ENCODE data around the gene GRIN1.

GRIN1 gene

GRCh38 chr9:137139468-137140150 is 655 bp downstream of the GRIN1 start:
- Histone ChIP-seq H2AFZ (ENCODE audit: low read length) (no peak overlapping the region), H3K27ac (ENCODE audit: low read depth, low read length, poor library complexity, severe bottlenecking) (no peak overlapping the region), H3K9ac (ENCODE audit: low read length) (no peak overlapping the region), H3K4me1 (ENCODE audit: insufficient read depth, low read length, severe bottlenecking) (no peaks in the 10 kb centered on the region), H3K9me2 (ENCODE audit: low read depth, low read length) (no peaks in the 10 kb centered on the region), H3K4me2 (ENCODE audit: low read length) (no peak overlapping the region), H3K4me3 (ENCODE audit: low read depth, low read length, poor library complexity, severe bottlenecking) (no peak overlapping the region), H3K79me2 (ENCODE audit: insufficient read depth, low read length) (no peaks in the 10 kb centered on the region), H3K36me3 (ENCODE audit: insufficient read depth, low read length) (no peaks in the 10 kb centered on the region), H3K27me3 (ENCODE audit: insufficient read depth, low read length) (0 out of 2 replicates have a peak, but pooled peaks cover 7% of the 10 kb centered on the region), H3K9me3 (ENCODE audit: low read length) (no peaks in the 10 kb centered on the region), H3F3A (ENCODE audit: insufficient read depth, low read length) (no peaks in the 10 kb centered on the region), H4K20me1 (ENCODE audit: insufficient read depth, low read length) (no peaks in the 10 kb centered on the region)
- TF ChIP-seq EZH2 (IDR thresholded peaks at IDR 0.05; ENCODE audit: borderline replicate concordance, low read length): no peak
- TF ChIP-seq CTCF (IDR thresholded peaks at IDR 0.05; ENCODE audit: low read length): no peak

DNA sequence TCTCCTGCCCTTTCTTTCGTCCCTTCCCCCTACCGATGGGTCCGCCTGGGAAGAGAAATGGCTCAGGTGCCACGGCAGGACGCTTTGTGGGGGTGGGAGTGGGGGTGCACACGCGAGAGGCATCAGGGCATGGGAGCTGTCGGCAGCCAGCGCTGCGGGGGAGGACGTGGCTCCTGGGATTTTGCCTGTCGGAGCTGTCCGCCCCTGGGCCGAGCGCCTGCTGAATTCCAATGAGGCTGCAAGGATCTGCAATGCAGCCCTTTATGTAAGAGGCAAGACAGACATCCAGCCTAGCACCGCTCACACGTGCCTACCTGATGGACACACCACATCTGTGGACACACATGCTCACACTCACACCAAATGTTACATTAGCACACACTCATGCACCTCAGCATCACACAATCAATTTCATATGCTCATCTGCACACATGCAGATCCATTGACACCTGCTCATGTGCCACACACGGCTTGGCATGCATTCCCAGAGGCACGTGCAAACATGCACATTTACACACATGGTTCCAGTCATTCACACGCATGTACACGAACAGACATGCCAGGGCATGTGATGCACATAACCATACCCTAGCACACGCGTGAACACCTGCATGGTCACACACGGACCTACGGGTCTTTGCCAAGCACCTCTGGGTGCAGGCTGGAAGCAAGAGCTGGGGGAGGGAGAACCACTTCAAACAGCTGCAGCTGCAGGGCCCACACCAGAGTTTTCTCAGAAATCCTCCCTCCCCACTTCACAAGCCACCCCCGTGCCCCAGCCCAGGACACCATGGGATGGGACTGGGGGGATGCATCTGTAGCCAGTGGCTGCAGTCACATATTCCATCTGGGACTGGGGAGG is 1.4 kb downstream of the GRIN1 start:
- H3K79me2 ChIP-seq (ENCODE audit: insufficient read depth, low read length): no peaks in the 10 kb centered on the region
- no peak overlapping the region for H3K27ac ChIP-seq (ENCODE audit: low read depth, low read length, poor library complexity, severe bottlenecking)
- H4K20me1 ChIP-seq (ENCODE audit: insufficient read depth, low read length): no peaks in the 10 kb centered on the region
- no peak overlapping the region for H3K9ac ChIP-seq (ENCODE audit: low read length)
- no peaks in the 10 kb centered on the region for H3K9me2 ChIP-seq (ENCODE audit: low read depth, low read length)
- H3F3A ChIP-seq (ENCODE audit: insufficient read depth, low read length): no peaks in the 10 kb centered on the region
- TF ChIP-seq CTCF (IDR thresholded peaks at IDR 0.05; ENCODE audit: low read length) (no peak), EZH2 (IDR thresholded peaks at IDR 0.05; ENCODE audit: borderline replicate concordance, low read length) (no peak)
- H3K4me3 ChIP-seq (ENCODE audit: low read depth, low read length, poor library complexity, severe bottlenecking): no peak overlapping the region
- H3K36me3 ChIP-seq (ENCODE audit: insufficient read depth, low read length): no peaks in the 10 kb centered on the region
- no peak overlapping the region for H3K4me2 ChIP-seq (ENCODE audit: low read length)
- no peaks in the 10 kb centered on the region for H3K4me1 ChIP-seq (ENCODE audit: insufficient read depth, low read length, severe bottlenecking)
- no peaks in the 10 kb centered on the region for H3K9me3 ChIP-seq (ENCODE audit: low read length)
- H2AFZ ChIP-seq (ENCODE audit: low read length): no peak overlapping the region
- 0 out of 2 replicates have a peak, but pooled peaks cover 7% of the 10 kb centered on the region for H3K27me3 ChIP-seq (ENCODE audit: insufficient read depth, low read length)

GRCh38 chr9:137141050-137141810 is 2.3 kb downstream of the GRIN1 start:
- Histone ChIP-seq H3K79me2 (ENCODE audit: insufficient read depth, low read length) (no peaks in the 10 kb centered on the region), H3F3A (ENCODE audit: insufficient read depth, low read length) (no peaks in the 10 kb centered on the region), H2AFZ (ENCODE audit: low read length) (no peak overlapping the region), H3K9ac (ENCODE audit: low read length) (no peak overlapping the region), H3K27ac (ENCODE audit: low read depth, low read length, poor library complexity, severe bottlenecking) (no peak overlapping the region), H3K4me1 (ENCODE audit: insufficient read depth, low read length, severe bottlenecking) (no peaks in the 10 kb centered on the region), H3K36me3 (ENCODE audit: insufficient read depth, low read length) (no peaks in the 10 kb centered on the region), H3K9me2 (ENCODE audit: low read depth, low read length) (no peaks in the 10 kb centered on the region), H3K4me2 (ENCODE audit: low read length) (no peak overlapping the region), H3K4me3 (ENCODE audit: low read depth, low read length, poor library complexity, severe bottlenecking) (no peak overlapping the region), H3K9me3 (ENCODE audit: low read length) (no peaks in the 10 kb centered on the region), H3K27me3 (ENCODE audit: insufficient read depth, low read length) (0 out of 2 replicates have a peak, but pooled peaks cover 7% of the 10 kb centered on the region), H4K20me1 (ENCODE audit: insufficient read depth, low read length) (no peaks in the 10 kb centered on the region)
- no peak for TF ChIP-seq CTCF (IDR thresholded peaks at IDR 0.05; ENCODE audit: low read length)
- TF ChIP-seq EZH2 (IDR thresholded peaks at IDR 0.05; ENCODE audit: borderline replicate concordance, low read length): no peak

Measured in OCI-LY1 (cell line).